ENCODE measurements around the gene PLA2G2D.

DNA sequence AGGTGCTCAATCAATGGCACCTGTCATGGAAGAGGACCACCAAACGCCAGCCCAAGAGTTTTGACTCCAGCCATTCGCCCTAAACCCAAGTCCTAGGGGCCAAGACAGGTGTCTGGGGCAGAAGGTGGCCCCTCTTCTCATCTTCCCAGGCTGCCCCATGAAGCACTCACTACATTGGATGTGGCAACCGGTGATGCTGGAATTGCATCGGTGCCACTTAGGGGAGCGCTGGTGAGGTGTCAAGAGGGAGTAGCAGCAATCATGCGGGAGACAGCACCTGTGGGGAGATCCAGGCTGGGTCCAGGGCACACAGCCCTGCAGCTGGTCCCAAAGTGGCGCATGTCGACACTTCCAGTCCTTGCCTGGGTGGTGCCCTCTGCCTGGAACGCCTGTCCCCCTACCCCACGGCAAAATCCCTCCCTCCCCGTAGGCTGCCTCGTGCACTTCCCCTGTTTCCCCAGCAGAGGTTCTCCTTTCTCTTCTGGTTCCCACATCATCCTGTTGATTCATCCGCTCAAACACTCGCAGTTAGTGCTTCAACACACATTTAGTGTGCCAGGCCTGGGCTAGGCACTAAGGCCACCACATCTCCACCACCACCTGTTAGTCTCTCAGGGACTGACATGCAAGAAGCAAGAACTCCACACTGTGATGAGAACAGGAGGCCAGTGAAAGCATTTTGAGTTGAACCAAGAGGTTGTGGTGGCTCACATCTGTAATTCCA lies 18.5 kb downstream of the PLA2G2D start:
- no peak for TF ChIP-seq POLR2A (IDR thresholded peaks at IDR 0.05)
- TF ChIP-seq, protein P1, sequence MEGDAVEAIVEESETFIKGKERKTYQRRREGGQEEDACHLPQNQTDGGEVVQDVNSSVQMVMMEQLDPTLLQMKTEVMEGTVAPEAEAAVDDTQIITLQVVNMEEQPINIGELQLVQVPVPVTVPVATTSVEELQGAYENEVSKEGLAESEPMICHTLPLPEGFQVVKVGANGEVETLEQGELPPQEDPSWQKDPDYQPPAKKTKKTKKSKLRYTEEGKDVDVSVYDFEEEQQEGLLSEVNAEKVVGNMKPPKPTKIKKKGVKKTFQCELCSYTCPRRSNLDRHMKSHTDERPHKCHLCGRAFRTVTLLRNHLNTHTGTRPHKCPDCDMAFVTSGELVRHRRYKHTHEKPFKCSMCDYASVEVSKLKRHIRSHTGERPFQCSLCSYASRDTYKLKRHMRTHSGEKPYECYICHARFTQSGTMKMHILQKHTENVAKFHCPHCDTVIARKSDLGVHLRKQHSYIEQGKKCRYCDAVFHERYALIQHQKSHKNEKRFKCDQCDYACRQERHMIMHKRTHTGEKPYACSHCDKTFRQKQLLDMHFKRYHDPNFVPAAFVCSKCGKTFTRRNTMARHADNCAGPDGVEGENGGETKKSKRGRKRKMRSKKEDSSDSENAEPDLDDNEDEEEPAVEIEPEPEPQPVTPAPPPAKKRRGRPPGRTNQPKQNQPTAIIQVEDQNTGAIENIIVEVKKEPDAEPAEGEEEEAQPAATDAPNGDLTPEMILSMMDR (IDR thresholded peaks at IDR 0.05): peak; percentile 76 to 91 (median 82)
